SHP77 (cell line): ENCODE results near the gene AGL.
"Not testable (repeated sequence)": the region's sequence is repeated elsewhere in the genome, so short reads cannot be mapped to it uniquely, and the experiment has no call there.

ENCODE experiments used
- DNase-seq, 2 experiments: peaks; one replicate each; lab custom pipeline; 2025; lab: John Stamatoyannopoulos, UW

Gene AGL

DNA sequence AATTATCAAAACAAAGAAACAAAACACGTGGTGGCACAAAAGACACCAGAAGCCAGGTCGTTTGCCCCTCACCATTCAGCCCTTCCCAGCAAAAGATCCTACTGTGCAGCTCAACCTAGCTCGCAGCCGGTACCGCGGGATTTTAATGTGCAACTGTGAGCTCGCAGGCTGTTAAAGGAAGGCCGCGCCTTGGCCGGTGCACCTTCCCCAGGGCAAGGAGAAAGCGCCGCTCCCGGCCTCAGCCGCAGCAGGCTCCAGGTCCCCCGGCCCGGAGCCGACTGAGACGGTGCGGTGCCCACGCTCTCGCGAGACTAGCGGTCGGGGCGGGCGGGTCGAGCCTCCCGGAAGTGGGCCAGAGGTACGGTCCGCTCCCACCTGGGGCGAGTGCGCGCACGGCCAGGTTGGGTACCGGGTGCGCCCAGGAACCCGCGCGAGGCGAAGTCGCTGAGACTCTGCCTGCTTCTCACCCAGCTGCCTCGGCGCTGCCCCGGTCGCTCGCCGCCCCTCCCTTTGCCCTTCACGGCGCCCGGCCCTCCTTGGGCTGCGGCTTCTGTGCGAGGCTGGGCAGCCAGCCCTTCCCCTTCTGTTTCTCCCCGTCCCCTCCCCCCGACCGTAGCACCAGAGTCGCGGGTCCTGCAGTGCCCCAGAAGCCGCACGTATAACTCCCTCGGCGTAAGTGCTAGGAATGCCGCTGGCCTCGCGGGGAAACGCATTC lies at the start of gene AGL:
Gene AGL (plus strand): TSS at position 618 of the 715 bp plus-strand sequence. CDS start 682 bp downstream, outside the sequence.
- DNase-seq: peak; percentile 74 to 89

DNA sequence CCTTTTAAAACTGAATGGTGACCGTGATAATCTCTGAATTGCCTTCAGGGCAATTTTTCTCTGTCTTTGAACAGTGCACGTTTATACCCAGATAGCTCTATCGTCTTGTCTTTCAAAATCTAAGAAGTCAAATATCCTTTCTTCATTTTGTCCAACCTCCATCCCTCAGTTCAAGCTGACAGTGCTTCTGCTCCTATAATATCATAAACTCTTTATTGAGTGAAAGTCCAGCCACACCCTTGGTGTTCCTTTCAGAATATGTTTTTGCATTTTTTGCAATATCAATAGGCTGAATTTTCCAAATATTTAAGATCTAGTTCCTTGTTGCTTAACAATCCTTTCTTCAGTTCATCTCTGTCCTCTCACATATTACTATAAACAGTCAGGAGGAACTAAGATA lies 48.6 kb upstream of the AGL start:
- DNase-seq: no peak

DNA sequence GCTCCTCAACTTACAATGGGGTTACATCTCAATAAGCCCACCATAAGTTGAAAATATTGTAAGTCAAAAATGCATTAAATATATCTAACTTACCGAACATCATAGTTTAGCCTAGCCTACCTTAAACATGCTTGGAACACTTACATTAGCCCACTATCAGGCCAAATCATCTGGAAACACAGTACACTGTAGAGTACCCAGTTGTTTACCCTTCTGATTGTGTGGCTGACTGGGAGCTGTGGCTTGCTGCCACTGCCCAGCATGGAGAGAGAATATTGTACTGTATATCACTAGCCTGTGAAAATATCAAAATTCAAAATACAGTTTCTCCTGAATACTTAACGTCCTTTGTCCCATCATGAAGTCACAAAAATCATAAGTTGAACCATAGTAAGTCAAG lies 43.3 kb upstream of the AGL start:
- no peak for DNase-seq

DNA sequence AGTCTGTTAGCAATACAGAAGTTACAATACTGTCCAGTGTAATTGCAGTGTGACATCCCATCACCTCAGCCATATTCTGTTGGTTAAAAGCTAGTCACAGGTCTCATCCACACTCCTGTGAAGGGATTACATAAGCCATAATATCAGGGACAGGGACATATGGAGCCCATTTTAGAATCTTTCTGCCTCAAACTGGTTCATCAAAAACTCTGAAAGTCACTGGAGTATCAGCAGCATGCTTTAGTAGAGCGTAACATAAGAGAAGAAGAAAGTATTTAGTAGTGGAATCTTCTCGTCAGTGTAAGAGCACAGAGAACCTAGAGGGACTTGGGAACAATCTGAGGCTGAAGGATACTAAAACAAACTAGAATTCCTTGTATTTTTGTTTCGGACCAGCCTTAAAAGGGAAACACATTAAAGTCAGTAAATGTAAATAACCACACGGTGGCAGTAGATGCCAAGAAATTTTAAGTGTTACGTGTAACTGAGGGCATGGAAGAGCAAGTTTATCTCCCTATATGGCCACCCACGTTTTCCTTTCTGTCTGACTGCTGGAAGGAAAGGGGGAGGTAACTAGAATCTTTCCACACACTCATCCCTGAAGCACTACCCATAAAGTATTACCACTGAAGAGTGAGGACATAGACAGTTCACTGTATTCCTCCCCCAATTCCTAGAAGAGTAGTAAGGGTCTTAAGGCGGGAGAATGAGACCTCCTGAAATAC lies 41.6 kb upstream of the AGL start:
- DNase-seq: peak; percentile 68 to 72

DNA sequence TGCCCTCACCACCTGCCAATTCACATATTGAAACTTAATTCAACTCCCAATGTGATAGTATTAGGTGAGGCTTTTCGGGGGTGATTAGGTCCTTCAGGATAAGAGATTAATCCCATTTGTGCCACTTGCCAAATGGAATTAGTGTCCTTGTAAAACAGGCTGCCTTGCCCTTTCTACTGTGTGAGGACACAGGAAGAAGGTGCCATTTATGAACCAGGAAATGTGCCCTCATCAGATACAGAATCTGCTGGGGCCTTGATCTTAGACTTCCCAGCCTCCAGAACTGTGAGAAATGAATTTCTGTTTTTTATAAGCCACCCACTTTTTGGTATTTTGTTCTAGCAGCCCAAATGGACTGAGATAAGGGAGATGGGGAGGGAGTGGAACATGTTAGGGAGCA lies 39.1 kb upstream of the AGL start:
- DNase-seq: no peak

DNA sequence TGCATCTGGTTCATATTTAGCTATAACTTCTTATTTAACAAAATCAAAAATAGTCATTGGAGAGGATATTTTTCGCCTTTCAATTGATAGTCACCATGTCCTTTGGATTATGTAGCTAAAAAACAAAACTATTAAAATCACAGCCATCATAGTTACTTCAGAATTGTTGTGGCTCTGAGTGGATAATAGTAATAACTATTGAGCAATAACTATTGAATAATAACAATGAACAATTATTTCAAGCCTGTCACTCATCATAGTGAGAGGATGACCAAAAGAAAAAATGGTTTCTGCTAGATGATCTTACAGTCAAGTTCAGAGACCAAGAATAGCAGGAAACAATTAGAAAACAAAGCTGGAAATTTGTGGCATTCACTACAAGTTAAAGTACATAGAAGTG lies 38.4 kb upstream of the AGL start:
- DNase-seq: no peak

DNA sequence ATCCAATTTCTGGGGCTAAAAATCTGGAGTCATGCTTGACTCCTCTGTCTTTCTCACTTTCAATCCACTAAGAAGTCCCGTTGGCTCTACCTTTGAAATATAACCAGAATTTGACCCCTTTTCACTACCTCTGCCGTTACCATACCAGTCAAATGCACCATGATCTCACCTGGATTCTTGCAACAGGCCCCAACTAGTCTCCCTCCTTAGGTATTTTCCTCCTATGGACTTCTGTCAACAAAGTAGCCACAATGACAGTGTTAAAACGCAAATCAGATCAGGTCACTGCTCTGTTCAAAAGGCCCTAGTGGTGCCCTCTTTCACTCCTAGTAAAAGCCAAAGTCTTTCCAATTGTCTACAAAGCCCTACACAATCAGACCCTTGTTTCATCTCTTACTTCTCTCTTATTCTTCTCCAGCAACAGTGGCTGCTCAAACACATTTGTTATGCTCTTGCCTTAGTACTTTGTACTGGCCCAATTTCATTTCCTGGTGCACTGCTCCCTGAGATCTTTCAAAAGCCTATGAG lies 35.7 kb upstream of the AGL start:
- no peak for DNase-seq

DNA sequence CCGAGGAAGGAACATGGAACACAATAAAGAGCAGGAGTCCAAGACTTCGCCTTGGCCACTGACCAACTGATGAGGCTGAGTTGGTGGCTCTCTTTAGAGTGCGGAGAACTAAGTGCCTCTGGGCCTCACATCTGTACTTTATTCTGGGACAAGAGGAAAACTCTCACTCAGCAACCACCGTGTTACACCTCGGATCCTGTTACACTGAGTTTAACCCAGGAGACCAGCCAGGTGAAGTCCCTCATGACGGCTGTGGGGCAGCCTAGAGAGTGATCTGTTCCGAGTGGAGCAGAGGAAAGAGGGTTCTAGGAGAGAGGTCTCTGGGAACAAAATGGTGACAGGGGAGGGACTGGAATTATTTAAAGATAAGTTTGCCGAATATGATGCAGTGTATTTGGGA lies 33.5 kb upstream of the AGL start:
- no peak for DNase-seq

DNA sequence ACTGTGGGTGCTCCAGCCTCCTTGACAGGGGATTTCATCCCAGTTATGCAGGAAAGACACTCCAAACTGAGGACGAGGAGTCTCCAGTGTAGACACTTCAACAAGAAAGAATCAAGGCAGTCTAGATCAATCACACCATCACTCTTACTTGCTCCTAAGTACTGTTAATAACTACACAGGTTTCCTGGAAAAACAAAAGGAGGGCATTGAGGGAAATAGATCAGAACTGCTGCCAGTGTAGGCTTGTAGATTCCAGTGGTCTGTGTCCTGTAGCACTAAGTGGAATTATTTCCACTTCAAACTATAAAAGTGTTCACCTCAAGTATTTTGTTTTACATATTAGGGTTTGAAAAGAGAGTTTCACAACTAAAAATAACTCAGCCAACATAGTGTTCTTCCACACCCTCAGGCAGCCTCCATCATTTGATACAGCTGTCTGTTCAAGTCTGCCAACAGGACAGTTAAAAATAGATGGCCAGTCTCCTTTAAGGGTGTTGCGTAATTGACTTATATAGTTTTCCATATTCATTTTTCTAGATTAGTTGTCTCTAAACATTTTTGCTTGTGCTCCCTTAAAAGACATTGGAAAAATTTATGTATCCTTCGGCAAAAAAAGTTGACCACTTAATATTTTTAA lies 32.0 kb upstream of the AGL start:
- no peak for DNase-seq

DNA sequence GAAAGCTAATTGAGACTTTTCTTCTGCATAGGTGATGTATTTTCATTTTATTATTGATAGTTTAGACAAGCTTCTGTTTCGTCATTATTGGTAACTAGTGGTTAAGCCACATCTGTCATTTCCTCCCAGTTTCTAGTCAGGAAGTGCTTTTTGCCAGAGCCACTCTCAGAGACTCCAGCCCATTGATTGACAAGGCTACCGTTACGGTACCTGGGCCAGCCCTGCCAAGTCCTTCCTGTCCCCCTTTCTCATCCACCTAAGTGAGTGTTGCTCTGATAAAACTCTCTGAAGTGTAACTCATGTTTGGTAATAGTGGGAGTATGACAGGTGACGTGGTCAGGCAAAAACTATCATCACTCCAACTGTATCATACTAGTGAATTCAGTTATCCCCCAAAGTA lies 29.6 kb upstream of the AGL start:
- DNase-seq: no peak

DNA sequence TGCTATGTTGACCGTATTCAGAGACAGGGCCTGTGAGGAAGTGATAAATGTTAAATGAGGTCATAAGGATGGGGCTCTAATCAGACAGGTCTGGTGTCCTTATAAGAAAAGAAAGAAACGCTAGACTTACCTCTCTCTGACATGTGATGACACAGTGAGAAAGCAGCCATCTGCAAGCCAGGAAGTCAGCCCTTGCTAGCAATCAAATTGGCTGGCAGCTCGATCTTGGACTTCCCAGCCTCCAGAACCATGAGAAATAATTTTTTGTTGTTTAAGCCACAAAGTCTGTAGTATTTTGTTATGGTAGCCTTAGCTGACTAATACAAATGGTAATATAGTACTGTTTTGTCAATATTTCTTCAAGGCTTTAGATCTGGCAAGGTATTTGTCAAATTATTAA lies 25.1 kb upstream of the AGL start:
- DNase-seq: no peak

DNA sequence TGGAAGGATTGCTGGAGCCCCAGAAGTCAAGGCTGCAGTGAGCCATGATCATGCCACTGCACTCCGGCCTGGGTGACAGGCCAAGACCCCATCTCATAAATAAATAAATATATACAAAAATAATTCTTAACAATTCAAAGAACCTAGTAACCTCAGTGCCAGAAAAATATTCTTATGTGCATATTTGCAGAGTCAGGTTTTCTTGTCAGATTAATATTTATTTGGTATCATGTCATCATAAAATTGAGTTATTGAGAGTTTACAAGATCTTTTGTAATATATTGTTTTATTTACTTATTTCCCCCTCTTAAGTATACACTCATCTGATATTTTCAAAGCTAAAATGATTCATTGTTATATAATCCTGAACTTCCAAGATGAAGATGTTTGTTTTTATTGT lies 24.5 kb upstream of the AGL start:
- DNase-seq: no peak

DNA sequence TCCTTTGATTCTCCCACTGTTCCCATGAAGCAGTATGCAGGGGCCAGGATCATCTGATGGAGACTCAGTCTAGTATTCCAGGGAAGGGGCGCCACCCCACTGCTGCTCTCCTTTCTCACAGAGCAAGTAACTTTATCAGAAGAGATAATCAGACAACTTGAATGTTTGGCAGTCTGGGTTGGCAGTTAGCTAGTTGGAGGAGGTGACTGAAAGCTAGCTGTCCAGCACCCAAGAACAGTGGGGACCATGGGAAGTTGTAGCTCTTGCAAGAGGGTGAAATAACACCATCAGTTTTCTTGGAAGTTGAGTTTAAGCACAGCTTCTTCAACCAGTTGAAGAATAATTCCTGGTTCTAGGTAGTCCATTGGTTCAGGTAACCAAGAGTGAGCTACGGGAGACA lies 22.2 kb upstream of the AGL start:
- DNase-seq: no peak

DNA sequence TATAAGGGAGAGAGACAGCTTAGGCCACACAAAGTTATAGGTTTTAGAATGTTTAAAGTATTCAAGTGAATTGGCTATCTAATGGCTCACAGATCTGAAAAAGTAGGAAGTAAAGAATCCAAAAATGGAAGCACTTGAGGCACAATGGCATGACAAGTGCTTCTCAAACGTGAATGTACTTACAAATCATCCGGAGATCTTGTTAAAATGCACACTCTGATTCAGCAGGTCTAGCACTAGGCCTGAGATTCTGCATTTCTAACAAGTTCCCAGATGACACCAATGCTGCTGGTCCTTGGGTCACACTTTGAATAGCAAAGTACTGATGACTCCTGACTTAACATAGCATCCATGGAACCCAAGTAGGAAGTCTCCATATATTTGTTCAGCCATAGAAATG lies 20.9 kb upstream of the AGL start:
- DNase-seq: no peak

DNA sequence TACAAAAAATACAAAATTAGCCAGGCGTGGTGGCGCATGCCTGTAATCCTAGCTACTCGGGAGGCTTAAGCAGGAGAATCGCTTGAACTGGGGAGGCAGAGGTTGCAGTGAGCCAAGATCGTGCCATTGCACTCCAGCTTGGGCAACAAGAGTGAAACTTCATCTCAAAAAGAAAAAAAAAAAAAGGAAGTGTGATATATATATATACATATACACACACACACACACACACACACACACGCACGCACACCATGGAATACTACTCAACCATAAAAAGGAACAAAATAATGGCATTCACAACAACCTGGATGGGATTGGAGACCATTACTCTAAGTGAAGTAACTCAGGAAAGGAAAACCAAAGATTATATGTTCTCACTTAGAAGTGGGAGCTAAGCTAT lies 16.2 kb upstream of the AGL start:
- DNase-seq: not testable (repeated sequence)

DNA sequence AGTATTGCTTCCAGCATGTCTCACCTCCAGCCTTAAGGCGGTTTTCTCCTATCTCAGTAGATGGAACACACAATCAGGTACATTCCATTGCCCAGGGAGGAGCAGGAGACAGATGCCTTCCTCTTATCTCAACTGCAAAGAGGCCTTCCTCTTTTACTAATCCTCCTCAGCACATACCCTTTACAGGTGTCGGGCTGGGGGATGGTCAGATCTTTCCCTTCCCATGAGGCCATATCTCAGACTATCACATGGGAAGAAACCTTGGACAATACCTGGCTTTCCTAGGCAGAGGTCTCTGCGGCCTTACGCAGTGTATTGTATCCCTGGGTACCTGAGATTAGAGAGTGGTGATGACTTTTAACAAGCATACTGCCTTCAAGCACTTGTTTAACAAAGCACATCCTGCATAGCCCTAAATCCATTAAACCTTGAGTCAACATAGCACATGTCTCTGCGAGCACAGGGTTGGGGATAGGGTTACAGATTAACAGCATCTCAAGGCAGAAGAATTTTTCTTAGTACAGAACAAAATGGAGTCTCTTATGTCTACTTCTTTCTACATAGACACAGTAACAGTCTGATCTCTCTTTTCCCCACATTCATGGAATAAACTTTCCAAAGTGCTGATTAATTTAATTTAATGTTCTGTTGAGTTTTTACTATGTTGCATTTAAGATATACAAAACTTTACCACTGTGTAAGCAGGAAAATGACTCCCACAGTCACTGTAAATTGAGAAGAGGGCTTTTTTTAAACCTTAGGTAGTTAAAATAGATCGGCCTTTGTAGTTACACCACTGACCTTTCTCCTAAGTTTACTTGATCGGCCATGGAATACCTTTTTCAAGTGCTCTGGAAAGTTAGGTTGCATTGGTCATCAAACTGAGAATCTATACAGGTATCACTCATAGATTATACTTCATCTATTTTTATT lies 13.7 kb upstream of the AGL start:
- not testable (repeated sequence) for DNase-seq

DNA sequence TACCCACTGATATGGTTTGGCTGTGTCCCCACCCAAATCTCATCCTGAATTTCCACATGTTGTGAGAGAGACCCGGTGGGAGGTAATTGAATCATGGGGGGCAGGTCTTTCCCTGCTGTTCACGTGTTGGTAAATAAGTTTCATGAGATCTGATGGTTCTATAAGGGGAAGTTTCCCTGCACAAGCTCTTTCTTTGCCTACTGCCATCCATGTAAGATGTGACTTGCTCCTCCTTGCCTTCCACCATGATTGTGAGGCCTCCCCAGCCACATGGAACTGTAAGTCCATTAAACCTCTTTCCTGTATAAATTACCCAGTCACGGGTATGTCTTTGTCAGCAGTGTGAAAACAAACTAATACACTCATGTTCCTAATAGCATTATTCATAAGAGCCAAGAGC lies 9.8 kb upstream of the AGL start:
- DNase-seq: not testable (repeated sequence)

DNA sequence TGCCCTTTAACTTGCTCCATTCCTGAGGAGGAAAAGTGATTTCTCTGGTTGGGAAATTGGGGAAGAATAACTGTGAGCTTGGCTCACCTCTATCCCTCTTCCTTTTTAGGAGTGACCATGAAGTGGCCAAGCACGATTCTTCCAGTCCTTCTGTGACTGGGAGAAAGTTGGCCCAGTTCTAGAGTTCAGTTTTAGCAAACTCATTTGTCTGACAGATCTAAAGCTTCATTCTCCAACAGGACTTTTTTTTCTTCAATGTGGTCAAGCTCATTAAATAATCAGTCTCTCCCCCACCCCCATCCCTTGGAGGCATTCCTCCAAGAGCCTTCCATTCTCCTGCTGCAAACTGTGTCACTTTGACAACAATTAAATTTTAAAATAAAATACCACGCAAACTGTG lies 6.4 kb upstream of the AGL start:
- DNase-seq: no peak

DNA sequence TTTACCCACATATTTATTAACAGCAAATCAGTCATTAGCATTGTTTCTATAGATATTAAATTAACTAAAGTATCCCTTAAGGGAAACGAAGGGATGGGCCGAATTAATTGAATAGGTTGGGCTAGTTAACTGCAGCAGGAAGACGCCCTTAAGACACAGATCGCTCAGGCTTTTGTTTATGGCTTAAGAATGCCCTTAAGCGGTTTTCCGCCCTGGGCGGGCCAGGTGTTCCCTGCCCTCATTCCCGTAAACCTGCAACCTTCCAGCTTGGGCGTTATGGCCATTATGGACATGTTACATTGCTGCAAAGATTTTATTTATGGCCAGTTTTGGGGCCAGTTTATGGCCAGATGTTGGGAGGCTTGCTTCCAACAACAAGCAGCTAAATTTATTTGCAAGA lies 5.0 kb upstream of the AGL start:
- DNase-seq: not testable (repeated sequence)

DNA sequence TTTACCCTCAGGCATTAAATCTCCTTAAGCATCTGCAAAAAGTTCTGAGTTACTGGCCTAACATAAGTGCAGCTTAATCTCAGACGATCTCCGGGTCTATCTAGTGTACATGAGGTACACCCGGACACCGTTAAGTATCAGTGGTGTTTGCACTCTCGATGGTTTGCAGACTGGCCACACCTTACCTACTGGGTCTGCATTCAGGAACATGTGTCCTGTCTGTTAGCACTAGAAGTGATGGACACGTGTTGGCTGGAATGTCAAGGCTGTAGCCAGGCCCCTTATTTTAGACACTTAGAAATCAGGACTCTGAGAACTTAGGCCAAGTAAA lies 783 bp upstream of the AGL start:
- DNase-seq: peak; percentile 40 to 45

DNA sequence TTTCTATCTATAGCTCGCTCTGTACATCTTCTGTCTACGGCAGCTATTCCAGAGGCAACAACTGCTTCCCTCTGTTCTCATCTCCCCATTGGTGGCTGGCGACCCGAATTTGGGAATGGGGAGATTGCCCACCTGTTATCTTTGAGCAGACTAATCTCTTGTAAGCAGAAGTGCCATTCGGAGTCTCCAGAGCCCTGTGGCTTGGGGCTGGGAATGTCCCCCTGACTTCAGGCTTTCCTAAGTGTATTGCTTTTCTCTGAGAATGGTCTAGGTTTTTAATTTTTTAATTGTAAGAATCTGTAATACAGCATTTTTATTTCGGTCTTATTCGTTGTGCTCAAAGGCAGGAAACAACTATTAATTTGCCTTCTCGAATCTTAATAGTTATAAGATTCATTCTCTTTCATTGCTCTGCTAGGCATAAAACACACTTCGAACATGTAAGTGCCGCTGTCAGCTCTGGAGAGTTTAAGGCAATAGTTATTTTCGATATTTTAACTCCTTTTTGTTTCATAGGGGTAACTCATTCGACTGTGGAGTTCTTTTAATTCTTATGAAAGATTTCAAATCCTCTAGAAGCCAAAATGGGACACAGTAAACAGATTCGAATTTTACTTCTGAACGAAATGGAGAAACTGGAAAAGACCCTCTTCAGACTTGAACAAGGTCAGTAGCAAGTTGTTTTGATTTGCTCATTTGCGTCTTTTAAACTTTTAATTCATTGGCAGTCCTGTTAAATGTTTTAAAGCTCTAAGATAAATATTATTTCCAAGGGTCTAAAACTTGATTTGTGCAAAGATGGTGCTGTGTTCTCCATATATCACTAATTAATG lies 514 bp downstream of the AGL start:
- no peak for DNase-seq
